Activated CD4-positive, alpha-beta T cell treated with anti-CD3 and anti-CD28 coated beads for 24 hours (primary cell): ENCODE data around the gene PDCD7.
"Not testable (repeated sequence)": the region's sequence is repeated elsewhere in the genome, so short reads cannot be mapped to it uniquely, and the experiment has no call there.

Experiments used
- DNase-seq, 2 donors: peaks; one replicate each; pipeline ENCODE4 v3.0.0-alpha.2; 2020; ENCODE audit warnings: low read depth in 2 of 2

The PDCD7 gene

DNA sequence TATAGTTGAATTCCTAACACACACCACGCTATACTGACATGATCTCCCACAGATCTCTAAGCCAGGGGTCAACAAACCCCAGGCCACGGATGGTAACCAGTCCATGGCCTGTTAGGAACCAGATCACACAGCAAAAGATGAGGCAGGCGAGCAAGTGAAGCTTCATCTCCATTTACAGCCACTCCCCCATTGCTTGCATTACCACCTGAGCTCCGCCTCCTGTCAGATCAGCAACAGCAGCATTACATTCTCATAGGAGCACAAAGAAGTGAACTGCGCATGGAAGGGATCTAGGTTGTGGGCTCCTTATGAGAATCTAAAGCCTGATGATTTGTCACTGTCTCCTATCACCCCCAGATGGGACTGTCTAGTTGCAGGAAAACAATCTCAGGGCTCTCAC lies 2.7 kb downstream of the PDCD7 start:
- no peak for DNase-seq

- no peak for DNase-seq
These were observed 18.1 kb downstream of the PDCD7 start for GRCh38 chr15:65115542-65115941.

DNA sequence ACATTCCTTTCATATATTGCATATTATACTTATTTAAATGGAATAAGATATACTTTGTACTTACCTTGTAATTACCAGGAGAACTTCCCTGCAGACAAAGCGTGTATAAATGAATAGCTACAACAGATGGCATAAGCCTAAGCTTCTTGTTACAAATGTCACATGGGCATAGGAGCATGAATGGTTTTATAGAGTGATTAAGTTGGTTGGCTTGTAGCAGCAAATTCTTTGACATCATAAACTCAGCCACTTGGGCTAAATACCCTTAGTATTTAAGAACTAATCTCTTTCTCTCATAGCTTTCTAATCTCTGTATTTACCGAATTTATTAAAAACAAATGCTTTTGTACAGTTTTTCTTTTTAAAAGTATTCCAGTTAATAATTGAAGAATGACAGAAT lies 18.5 kb downstream of the PDCD7 start, which contains the start of gene UBAP1L:
Gene UBAP1L (minus strand): TSS at position 115 of the 400 bp plus-strand sequence. CDS start 8,985 bp downstream, outside the sequence.
- DNase-seq: no peak

GRCh38 chr15:65110676-65111292 lies 22.8 kb downstream of the PDCD7 start:
- DNase-seq: no peak

GRCh38 chr15:65106011-65106590 lies 27.5 kb downstream of the PDCD7 start:
- DNase-seq: no peak

DNA sequence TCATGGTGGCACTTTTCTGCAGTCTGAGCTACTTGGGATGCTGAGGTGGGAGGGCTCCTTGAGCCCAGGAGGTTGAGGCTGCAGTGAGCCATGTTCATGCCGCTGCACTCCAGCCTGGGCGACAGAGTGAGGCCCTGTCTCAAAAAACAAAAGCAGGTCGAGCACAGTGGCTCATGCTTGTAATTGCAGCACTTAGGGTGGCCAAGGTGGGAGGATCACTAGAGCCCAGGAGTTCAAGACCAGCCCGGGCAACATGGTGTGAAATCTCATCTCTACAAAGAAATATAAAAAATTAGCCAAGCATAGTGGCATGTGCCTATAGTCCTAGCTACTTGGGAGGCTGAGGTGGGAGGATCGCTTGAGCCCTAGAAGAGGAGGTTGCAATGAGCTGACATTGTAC lies 28.6 kb downstream of the PDCD7 start:
- DNase-seq: no peak

DNA sequence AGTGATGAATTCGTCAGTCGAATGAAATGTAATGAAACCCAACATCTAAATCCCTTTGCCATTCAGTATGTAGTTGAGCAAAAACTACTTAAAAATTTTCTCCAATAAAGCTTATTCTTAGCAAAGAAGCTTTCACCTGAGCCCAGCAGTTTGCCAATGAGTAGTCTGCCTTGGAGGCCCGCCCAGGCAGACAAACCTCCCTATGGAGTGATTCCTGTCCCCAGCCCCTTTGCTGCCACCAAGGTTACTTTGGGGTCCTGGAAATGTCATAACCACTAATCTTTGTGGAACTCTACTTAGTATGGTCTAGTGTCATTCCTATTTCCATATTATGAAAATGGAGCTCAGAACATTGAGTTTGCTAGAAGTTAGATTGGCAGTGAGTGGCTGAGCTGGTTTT lies 30.7 kb downstream of the PDCD7 start:
- DNase-seq: no peak

GRCh38 chr15:65101891-65102708 lies 31.5 kb downstream of the PDCD7 start:
- DNase-seq: no peak

DNA sequence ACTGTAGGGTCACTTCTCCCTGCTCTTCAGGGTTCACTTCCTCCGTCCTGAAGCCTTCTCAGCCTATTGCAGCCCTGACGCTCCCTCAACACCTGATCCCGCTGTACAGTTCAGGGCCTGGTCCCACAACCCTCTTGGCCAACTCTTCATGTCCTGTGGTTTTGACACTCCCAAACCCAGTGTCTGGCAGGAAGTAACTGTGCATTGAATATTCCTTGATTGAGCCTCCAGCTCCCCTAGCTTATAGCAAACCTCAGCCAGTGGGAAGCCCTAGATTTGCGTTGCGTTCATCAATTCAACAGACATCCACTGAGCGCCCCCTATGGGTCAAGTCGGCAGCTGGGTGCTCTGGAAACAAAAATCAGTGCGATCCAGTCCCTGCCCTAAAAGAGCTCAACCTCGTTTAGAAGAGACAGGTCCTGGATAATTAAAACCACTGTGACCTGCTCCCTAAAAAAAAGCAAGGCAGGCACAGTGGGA lies 32.2 kb downstream of the PDCD7 start:
- peak; percentile 38 to 43 for DNase-seq

DNA sequence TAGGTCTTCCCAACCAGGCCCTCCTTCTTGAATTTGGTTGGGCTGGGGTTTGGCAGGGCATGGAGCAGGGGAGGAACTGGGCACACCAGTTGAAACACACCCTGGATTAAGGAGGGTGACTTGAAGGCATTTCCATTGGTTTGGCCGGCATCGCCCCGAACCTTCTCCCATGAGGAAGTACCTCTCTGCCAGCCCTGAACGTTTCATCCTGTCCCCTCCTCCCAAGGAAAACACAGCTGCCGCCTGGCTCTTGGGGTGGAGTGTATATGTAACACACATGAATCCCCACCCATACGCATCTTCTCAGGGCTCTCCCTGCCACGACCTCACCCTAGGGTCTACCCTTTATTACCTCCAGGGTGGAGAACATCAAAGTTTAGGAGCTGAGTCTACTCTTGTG lies 33.2 kb downstream of the PDCD7 start:
- DNase-seq: no peak

GRCh38 chr15:65099801-65100200 lies 33.8 kb downstream of the PDCD7 start:
- DNase-seq: not testable (repeated sequence)

GRCh38 chr15:65099336-65099735 lies 34.3 kb downstream of the PDCD7 start:
- no peak for DNase-seq

- DNase-seq: no peak
These were observed 35.9 kb downstream of the PDCD7 start for GRCh38 chr15:65097651-65098263.

- DNase-seq: no peak
These were observed 36.9 kb downstream of the PDCD7 start for GRCh38 chr15:65096481-65097385.

GRCh38 chr15:65095747-65096104 lies 37.9 kb downstream of the PDCD7 start:
- no peak for DNase-seq

DNA sequence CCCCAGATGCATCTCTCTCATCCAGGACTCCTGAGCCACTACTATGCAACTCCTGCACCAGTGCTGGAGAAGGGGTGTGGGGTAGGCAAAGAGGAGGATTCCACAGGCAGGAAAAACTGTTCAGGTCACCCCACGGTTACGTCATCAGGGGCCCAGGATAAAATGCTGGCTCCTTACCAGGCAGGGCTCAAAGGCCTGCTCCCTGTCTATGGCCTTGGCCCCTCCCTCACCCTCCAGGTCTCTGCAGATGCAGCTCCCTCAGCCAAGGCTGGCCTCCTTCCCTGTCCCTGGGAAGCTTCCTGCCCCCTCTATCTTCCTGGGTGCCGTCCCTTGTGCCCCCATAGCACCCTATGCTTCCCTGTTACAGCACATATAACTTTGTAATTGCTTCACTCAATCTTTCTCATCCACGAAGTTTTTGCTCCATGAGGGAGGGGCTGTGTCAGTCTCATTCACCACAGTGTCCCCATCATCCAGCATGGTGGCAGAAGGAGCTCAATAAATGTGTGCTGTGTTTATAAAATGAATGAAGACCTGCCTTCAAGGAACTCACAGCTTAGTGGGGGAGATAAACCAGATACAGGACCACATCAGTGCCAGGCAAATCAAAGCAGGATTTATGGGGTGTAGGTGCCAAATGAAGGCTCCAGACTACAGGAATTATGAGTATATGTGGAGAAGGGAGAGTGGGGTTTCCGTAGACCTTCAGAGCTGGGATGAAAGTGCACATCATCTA lies 38.4 kb downstream of the PDCD7 start:
- DNase-seq: no peak

GRCh38 chr15:65094294-65094995 lies 39.2 kb downstream of the PDCD7 start:
- DNase-seq: no peak

GRCh38 chr15:65093793-65094170 lies 39.8 kb downstream of the PDCD7 start:
- DNase-seq: not testable (repeated sequence)

DNA sequence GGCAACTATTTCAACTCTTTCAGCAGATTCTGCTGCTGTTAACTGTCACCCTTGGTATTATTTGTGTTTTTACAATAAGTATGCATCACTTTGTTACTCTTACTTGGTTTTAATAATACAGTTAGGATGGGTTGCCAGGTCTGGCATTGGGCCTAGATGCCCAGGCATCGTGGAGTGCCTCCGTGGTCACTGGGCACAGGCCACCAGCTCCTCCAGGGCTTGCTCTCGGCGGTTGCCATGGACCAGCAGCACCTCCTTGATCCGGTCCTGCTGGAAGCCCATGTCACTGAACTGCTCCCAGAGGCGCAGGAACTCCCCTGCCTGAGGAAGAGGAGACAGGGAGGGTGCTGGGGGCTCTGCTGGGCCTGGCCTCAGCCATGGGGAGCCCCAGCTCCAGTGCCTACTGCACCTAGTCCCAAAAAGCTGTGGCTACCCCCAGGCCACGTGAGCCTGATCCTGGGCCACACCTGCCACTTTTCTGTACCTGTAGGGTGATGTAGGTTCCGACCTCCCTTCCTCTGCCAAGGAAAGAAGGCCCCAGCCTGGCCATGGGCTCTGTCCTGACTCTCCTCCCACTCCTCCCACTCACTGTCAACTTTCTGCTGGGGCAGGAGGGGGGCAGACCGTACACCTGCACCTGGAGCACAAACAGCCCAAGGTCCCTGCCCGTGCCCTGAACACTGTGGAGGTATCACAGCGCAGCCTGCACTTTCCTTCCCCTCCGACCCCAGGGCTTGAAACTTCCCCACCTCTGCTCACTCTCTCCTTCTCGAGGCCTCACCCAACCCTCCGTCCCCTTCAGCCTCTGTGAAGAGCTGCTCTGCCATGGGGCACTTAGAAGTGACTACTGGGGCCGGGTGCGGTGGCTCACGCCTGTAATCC lies 40.5 kb downstream of the PDCD7 start:
- DNase-seq: no peak
